D721Med (cell line): Measurements from ENCODE around the gene OR52L1.
"Not testable (repeated sequence)": the region's sequence is repeated elsewhere in the genome, so short reads cannot be mapped to it uniquely, and the experiment has no call there.

ENCODE experiments used
- DNase-seq: peaks from one replicate; pipeline ENCODE4 v3.0.0; 2011; ENCODE audit warnings: low spot score; ENCODE audit not compliant: insufficient read length
- FAIRE-seq: peaks from 2 replicates; lab custom pipeline; 2011; peaks lifted over from hg19 to GRCh38; lab: Jason Lieb, UNC
- CTCF ChIP-seq: IDR thresholded peaks from 2 replicates; pipeline ENCODE4 v1.5.1; 2012; ENCODE audit warnings: mild to moderate bottlenecking, control low read depth; ENCODE audit not compliant: insufficient read depth; ENCODE audit errors: missing control alignments

Gene OR52L1

GRCh38 chr11:5983443-5983842, 3.3 kb downstream of the OR52L1 start:
- TF ChIP-seq CTCF = no peak
- DNase-seq (no peak), FAIRE-seq (no peak)

GRCh38 chr11:5973530-5973929, 13.3 kb downstream of the OR52L1 start:
- no peak for TF ChIP-seq CTCF
- DNase-seq (no peak), FAIRE-seq (no peak)

GRCh38 chr11:5968394-5968793, 18.4 kb downstream of the OR52L1 start, which contains the start of gene OR56A5:
TSS of gene OR56A5 (minus strand) at chr11:5968494. CDS start at chr11:5968494, 0 bp downstream.
- DNase-seq = no peak
- no peak for TF ChIP-seq CTCF
- no peak for FAIRE-seq

- DNase-seq = no peak
- FAIRE-seq = no peak
- TF ChIP-seq CTCF = no peak
These were observed 19.1 kb downstream of the OR52L1 start for GRCh38 chr11:5967708-5968107.

GRCh38 chr11:5966958-5967357, 19.8 kb downstream of the OR52L1 start:
- no peak for FAIRE-seq
- TF ChIP-seq CTCF = no peak

GRCh38 chr11:5960704-5961320, 26.0 kb downstream of the OR52L1 start:
- FAIRE-seq, DNase-seq: not testable (repeated sequence)

More at GRCh38 chr11:5966958-5967357, 19.8 kb downstream of the OR52L1 start:
- DNase-seq = no peak

GRCh38 chr11:5955586-5955985, 31.2 kb downstream of the OR52L1 start:
- no peak for DNase-seq
- no peak for TF ChIP-seq CTCF
- no peak for FAIRE-seq
